GM12892 (cell line): ENCODE results near the gene ZNF536.

Source experiments
- POLR2A ChIP-seq: IDR thresholded peaks from 2 replicates; pipeline ENCODE4 v1.6.1; 2011; ENCODE audit warnings: low read depth, low read length, control low read depth
- TAF1 ChIP-seq: IDR thresholded peaks from 2 replicates; pipeline ENCODE4 v1.6.1; 2011; ENCODE audit warnings: low read depth, mild to moderate bottlenecking, control low read depth, low read length, borderline replicate concordance

- TF ChIP-seq POLR2A = no peak
- no peak for TF ChIP-seq TAF1
Observed at GRCh38 chr19:30590596-30591229, 218.5 kb downstream of the ZNF536 start.
